ENCODE data around the gene BEGAIN.
"Not testable (repeated sequence)": the region's sequence is repeated elsewhere in the genome, so short reads cannot be mapped to it uniquely, and the experiment has no call there.

Gene BEGAIN

GRCh38 chr14:100524233-100524932 is 62.8 kb downstream of the BEGAIN start:
- no peak overlapping the region for H3K4me3 ChIP-seq (ENCODE audit: low read length)
- H3K27ac ChIP-seq (ENCODE audit: low read length): no peak overlapping the region
- no peak overlapping the region for H3K9ac ChIP-seq (ENCODE audit: low read length)
- no peaks in the 10 kb centered on the region for H3K27me3 ChIP-seq (ENCODE audit: control insufficient read depth, insufficient read depth, low read length)
- H3K4me1 ChIP-seq (ENCODE audit: control insufficient read depth, low read depth, low read length): peaks cover 7% of the 10 kb centered on the region
- no peaks in the 10 kb centered on the region for H3K9me3 ChIP-seq (ENCODE audit: control insufficient read depth, low read depth, low read length)
- H3K36me3 ChIP-seq (ENCODE audit: control insufficient read depth, low read depth, low read length): no peaks in the 10 kb centered on the region

- Histone ChIP-seq H3K27ac (ENCODE audit: low read length) (no peak overlapping the region), H3K4me1 (ENCODE audit: control insufficient read depth, low read depth, low read length) (peaks cover 7% of the 10 kb centered on the region), H3K9ac (ENCODE audit: low read length) (no peak overlapping the region), H3K4me3 (ENCODE audit: low read length) (no peak overlapping the region), H3K9me3 (ENCODE audit: control insufficient read depth, low read depth, low read length) (no peaks in the 10 kb centered on the region), H3K27me3 (ENCODE audit: control insufficient read depth, insufficient read depth, low read length) (no peaks in the 10 kb centered on the region), H3K36me3 (ENCODE audit: control insufficient read depth, low read depth, low read length) (no peaks in the 10 kb centered on the region)
These were observed 63.4 kb downstream of the BEGAIN start for GRCh38 chr14:100523843-100524169.

GRCh38 chr14:100523131-100523842 is 63.9 kb downstream of the BEGAIN start:
- no peak overlapping the region for H3K4me3 ChIP-seq (ENCODE audit: low read length)
- no peaks in the 10 kb centered on the region for H3K9me3 ChIP-seq (ENCODE audit: control insufficient read depth, low read depth, low read length)
- H3K27me3 ChIP-seq (ENCODE audit: control insufficient read depth, insufficient read depth, low read length): no peaks in the 10 kb centered on the region
- H3K9ac ChIP-seq (ENCODE audit: low read length): no peak overlapping the region
- no peak overlapping the region for H3K27ac ChIP-seq (ENCODE audit: low read length)
- H3K36me3 ChIP-seq (ENCODE audit: control insufficient read depth, low read depth, low read length): no peaks in the 10 kb centered on the region
- peaks cover 7% of the 10 kb centered on the region for H3K4me1 ChIP-seq (ENCODE audit: control insufficient read depth, low read depth, low read length)

DNA sequence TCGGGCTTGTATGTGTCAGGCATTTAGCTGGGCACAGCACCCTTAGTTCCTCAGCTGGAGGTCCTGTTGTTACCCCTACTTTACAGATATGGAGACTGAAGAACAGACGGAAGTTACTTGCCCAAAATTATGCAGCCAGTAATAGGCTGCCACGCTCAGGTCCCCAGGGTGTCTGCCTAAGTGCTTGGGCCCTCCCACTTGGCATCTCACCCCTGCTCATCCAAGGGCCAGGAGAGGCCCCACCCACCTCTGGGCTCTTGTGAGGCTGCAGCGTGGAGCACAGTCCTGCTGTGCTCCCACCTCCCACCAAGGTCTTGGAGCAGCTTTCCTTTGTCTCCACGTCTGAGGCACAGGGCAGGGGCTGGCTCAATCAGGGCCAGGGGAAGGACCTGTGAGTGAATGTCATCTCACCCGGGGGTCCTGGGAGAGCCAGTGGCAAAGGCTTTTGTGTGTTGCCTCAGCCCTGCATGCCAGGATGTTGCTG is 64.6 kb downstream of the BEGAIN start:
- Histone ChIP-seq H3K27ac (ENCODE audit: low read length) (no peak overlapping the region), H3K27me3 (ENCODE audit: control insufficient read depth, insufficient read depth, low read length) (no peaks in the 10 kb centered on the region), H3K9ac (ENCODE audit: low read length) (no peak overlapping the region), H3K36me3 (ENCODE audit: control insufficient read depth, low read depth, low read length) (no peaks in the 10 kb centered on the region), H3K9me3 (ENCODE audit: control insufficient read depth, low read depth, low read length) (no peaks in the 10 kb centered on the region), H3K4me1 (ENCODE audit: control insufficient read depth, low read depth, low read length) (peaks cover 7% of the 10 kb centered on the region), H3K4me3 (ENCODE audit: low read length) (no peak overlapping the region)

DNA sequence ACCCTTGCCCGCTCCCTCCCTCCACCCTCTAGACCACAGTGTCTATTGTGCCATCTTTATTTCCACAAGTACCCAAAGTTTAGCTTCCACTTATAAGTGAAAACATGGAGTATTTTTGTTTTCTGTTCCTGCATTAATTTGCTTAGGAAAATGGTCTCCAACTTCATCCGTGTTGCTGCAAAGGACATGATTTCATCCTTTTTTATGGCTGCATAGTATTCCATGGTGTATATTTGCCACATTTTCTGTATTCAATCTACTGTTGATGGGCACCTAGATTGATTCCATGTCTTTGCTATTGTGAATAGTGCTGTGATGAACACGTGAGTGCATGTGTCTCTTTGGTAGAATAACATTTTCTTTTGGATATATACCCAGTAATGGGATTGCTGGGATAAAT is 81.2 kb downstream of the BEGAIN start:
- not testable (repeated sequence) for H3K36me3 ChIP-seq (ENCODE audit: control insufficient read depth, low read depth, low read length); H3K9me3 ChIP-seq (ENCODE audit: control insufficient read depth, low read depth, low read length); H3K4me1 ChIP-seq (ENCODE audit: control insufficient read depth, low read depth, low read length); H3K27ac ChIP-seq (ENCODE audit: low read length); H3K4me3 ChIP-seq (ENCODE audit: low read length); H3K9ac ChIP-seq (ENCODE audit: low read length); H3K27me3 ChIP-seq (ENCODE audit: control insufficient read depth, insufficient read depth, low read length)

- Histone ChIP-seq H3K4me3 (ENCODE audit: low read length) (no peak overlapping the region), H3K9ac (ENCODE audit: low read length) (no peak overlapping the region), H3K9me3 (ENCODE audit: control insufficient read depth, low read depth, low read length) (peaks cover 3% of the 10 kb centered on the region), H3K36me3 (ENCODE audit: control insufficient read depth, low read depth, low read length) (no peaks in the 10 kb centered on the region), H3K4me1 (ENCODE audit: control insufficient read depth, low read depth, low read length) (no peaks in the 10 kb centered on the region), H3K27ac (ENCODE audit: low read length) (no peak overlapping the region), H3K27me3 (ENCODE audit: control insufficient read depth, insufficient read depth, low read length) (no peaks in the 10 kb centered on the region)
These were observed 82.7 kb downstream of the BEGAIN start for GRCh38 chr14:100504372-100505078.

GRCh38 chr14:100503251-100503650 is 84.0 kb downstream of the BEGAIN start:
- Histone ChIP-seq H3K9ac (ENCODE audit: low read length) (no peak overlapping the region), H3K4me1 (ENCODE audit: control insufficient read depth, low read depth, low read length) (no peaks in the 10 kb centered on the region), H3K27me3 (ENCODE audit: control insufficient read depth, insufficient read depth, low read length) (no peaks in the 10 kb centered on the region), H3K36me3 (ENCODE audit: control insufficient read depth, low read depth, low read length) (no peaks in the 10 kb centered on the region), H3K4me3 (ENCODE audit: low read length) (no peak overlapping the region), H3K9me3 (ENCODE audit: control insufficient read depth, low read depth, low read length) (peaks cover 3% of the 10 kb centered on the region), H3K27ac (ENCODE audit: low read length) (no peak overlapping the region)

- H3K36me3 ChIP-seq (ENCODE audit: control insufficient read depth, low read depth, low read length): no peaks in the 10 kb centered on the region
- no peak overlapping the region for H3K27ac ChIP-seq (ENCODE audit: low read length)
- peaks cover 3% of the 10 kb centered on the region for H3K9me3 ChIP-seq (ENCODE audit: control insufficient read depth, low read depth, low read length)
- H3K27me3 ChIP-seq (ENCODE audit: control insufficient read depth, insufficient read depth, low read length): no peaks in the 10 kb centered on the region
- H3K4me3 ChIP-seq (ENCODE audit: low read length): no peak overlapping the region
- no peak overlapping the region for H3K9ac ChIP-seq (ENCODE audit: low read length)
- no peaks in the 10 kb centered on the region for H3K4me1 ChIP-seq (ENCODE audit: control insufficient read depth, low read depth, low read length)
These were observed 84.5 kb downstream of the BEGAIN start for GRCh38 chr14:100502622-100503220.

DNA sequence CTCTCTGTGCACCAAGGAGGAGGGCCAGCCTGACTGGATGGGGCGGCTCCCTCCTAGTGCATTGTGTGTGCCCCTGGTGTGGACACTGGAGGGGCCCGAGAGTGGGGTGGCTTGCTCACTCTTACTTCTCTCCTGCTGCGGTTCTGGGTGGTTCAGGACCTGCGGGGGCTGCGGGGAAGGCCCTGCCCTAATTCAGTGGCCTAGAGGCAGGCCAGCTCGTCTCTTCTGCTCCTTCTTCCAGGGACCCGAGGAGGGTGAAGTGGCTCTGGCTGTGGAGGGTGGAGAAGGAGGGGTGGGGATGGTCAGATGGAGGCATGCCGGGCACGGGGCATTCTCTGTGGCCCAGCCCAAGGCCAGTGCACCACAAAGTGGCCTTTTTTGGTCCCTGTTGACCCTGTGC is 87.1 kb downstream of the BEGAIN start:
- H3K9me3 ChIP-seq (ENCODE audit: control insufficient read depth, low read depth, low read length): peaks cover 1% of the 10 kb centered on the region
- H3K4me1 ChIP-seq (ENCODE audit: control insufficient read depth, low read depth, low read length): no peaks in the 10 kb centered on the region
- H3K27ac ChIP-seq (ENCODE audit: low read length): no peak overlapping the region
- H3K9ac ChIP-seq (ENCODE audit: low read length): no peak overlapping the region
- no peaks in the 10 kb centered on the region for H3K36me3 ChIP-seq (ENCODE audit: control insufficient read depth, low read depth, low read length)
- H3K27me3 ChIP-seq (ENCODE audit: control insufficient read depth, insufficient read depth, low read length): no peaks in the 10 kb centered on the region
- no peak overlapping the region for H3K4me3 ChIP-seq (ENCODE audit: low read length)

DNA sequence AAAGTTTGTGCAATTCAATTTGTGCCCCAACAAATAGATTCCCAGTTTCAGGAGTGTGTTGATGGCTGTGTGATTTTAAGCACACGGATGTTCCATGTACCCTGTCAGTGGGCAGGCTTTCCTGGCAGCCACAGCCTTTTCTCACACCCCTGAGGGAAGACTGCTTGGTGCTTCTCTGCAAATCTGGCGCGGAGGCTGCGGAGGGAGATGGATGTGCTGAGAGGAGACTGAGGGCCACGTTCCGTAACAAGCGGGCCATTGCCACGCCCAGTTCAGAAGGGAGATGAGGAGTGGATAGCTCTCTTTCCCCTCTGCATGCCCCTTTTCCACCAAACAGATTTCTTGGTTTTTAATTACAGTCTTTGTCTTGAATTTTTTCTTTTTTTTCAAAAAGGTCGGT is 89.1 kb downstream of the BEGAIN start:
- H3K9me3 ChIP-seq (ENCODE audit: control insufficient read depth, low read depth, low read length): no peaks in the 10 kb centered on the region
- no peak overlapping the region for H3K9ac ChIP-seq (ENCODE audit: low read length)
- no peak overlapping the region for H3K4me3 ChIP-seq (ENCODE audit: low read length)
- no peak overlapping the region for H3K27ac ChIP-seq (ENCODE audit: low read length)
- no peaks in the 10 kb centered on the region for H3K4me1 ChIP-seq (ENCODE audit: control insufficient read depth, low read depth, low read length)
- H3K36me3 ChIP-seq (ENCODE audit: control insufficient read depth, low read depth, low read length): no peaks in the 10 kb centered on the region
- no peaks in the 10 kb centered on the region for H3K27me3 ChIP-seq (ENCODE audit: control insufficient read depth, insufficient read depth, low read length)

DNA sequence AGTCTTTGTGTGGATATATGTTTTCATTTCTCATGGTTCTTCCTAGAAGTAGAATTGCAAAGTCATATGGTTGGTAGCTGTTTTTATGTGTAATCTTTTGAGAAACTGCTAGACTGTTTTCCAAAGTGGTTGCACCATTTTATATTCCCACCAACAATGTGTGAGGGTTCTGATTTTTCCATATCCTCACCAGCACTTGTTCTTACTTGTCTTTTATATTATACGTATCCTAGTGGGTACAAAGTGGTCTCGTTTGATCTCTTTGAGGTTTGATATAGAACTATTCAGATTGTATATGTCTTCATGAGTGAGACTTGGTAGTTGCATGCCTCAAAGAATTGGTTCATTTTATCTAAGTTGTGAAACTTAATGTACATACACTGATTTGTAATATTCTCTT is 91.3 kb downstream of the BEGAIN start:
- no peaks in the 10 kb centered on the region for H3K36me3 ChIP-seq (ENCODE audit: control insufficient read depth, low read depth, low read length)
- no peaks in the 10 kb centered on the region for H3K27me3 ChIP-seq (ENCODE audit: control insufficient read depth, insufficient read depth, low read length)

More for the DNA sequence above, 91.3 kb downstream of the BEGAIN start:
- no peaks in the 10 kb centered on the region for H3K4me1 ChIP-seq (ENCODE audit: control insufficient read depth, low read depth, low read length)
- H3K4me3 ChIP-seq (ENCODE audit: low read length): no peak overlapping the region
- H3K27ac ChIP-seq (ENCODE audit: low read length): no peak overlapping the region
- H3K9ac ChIP-seq (ENCODE audit: low read length): no peak overlapping the region
- H3K9me3 ChIP-seq (ENCODE audit: control insufficient read depth, low read depth, low read length): no peaks in the 10 kb centered on the region
